ENCODE measurements around the gene MS4A15. TPM values are rescaled to one million over a fixed set of nuclear protein-coding genes. Genes with fewer than 3 reads are reported as not detected.

The MS4A15 gene
- total and polyA plus RNA-seq, 9 of the 15 experiments (the other 6 are each of a cell fraction or from before 2014, with no cell fraction given): not detected

DNA sequence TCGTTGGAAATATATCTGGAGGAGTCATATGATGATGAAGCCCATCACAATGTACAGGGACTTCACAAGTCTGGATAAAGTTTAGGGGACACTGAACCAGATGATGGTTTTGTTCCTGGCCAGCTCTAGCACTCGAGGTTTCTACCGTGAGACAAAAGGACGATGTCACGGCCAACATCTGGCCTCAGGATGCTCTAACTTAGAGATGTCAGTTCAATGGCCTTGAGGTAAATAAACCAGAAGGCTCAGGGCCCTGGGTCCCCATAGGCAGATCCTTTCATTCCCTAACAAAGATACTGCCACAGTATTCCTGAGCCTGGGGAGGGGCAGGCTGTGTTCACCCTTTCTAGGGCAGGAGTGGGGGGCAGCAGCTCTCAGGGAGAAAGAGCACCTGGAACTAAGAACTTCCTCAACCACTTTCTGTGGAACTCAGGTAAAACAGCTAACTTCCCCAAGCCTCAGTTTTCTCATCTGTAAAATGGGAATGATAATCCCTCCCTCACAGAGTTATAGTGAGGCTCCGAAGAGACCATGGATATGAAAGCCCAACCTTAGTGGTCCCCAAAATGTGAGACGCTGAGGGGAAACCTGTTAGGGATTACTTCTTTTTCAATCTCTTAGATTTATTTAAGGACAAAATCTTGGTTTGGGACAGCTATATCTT is 46.7 kb downstream of the MS4A15 start (continued):
- TF ChIP-seq MYBL2 (IDR thresholded peaks at IDR 0.05; ENCODE audit: low read depth): no peak
- no peak for TF ChIP-seq MYBL2 (CRISPR knock-in tag; IDR thresholded peaks at IDR 0.05; ENCODE audit: borderline replicate concordance)
- TF ChIP-seq SMARCA5 (IDR thresholded peaks at IDR 0.05): no peak
- peak; percentile 68 for TF ChIP-seq RBM25 (IDR thresholded peaks at IDR 0.05; ENCODE audit: low read depth, low read length, severe bottlenecking)
- TF ChIP-seq ZZZ3 (IDR thresholded peaks at IDR 0.05): no peak
- TF ChIP-seq KDM1A (IDR thresholded peaks at IDR 0.05): 0 out of 4 replicates have a peak, but pooled peaks of 1 of the 2 experiments have one; percentile 23
- TF ChIP-seq, protein P1, sequence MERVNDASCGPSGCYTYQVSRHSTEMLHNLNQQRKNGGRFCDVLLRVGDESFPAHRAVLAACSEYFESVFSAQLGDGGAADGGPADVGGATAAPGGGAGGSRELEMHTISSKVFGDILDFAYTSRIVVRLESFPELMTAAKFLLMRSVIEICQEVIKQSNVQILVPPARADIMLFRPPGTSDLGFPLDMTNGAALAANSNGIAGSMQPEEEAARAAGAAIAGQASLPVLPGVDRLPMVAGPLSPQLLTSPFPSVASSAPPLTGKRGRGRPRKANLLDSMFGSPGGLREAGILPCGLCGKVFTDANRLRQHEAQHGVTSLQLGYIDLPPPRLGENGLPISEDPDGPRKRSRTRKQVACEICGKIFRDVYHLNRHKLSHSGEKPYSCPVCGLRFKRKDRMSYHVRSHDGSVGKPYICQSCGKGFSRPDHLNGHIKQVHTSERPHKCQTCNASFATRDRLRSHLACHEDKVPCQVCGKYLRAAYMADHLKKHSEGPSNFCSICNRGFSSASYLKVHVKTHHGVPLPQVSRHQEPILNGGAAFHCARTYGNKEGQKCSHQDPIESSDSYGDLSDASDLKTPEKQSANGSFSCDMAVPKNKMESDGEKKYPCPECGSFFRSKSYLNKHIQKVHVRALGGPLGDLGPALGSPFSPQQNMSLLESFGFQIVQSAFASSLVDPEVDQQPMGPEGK (CRISPR knock-in tag; IDR thresholded peaks at IDR 0.05; ENCODE audit: borderline replicate concordance): no peak
- no peak for TF ChIP-seq ILF3 (IDR thresholded peaks at IDR 0.05; ENCODE audit: borderline replicate concordance)

DNA sequence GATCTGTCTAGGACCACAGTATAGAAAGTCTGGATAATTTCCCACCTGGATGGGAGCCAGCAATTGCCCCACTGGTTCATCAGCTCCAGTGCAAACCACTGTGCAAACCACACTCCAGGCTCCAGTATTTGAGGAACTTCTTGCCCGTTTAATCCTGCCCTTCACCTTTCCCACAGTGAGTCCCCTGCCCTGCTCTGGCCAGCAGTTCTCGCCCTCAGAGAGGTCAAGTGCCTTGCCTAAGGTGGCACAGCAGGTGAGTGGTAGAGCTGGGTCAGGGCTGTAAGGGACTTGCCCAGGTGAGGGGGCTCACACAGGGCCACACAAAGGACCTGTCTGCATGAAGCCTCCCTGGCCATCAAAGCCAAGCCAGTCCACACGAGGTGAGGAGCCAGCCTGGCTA is 52.6 kb downstream of the MS4A15 start:
- 0% methylated on average over 3 of the region's 3 CpGs for WGBS (ENCODE audit: insufficient coverage, low coverage, missing lambda C conversion rate)
- ATAC-seq: no peak
- H3K9ac ChIP-seq (ENCODE audit: insufficient read depth in 1 of 2, low read depth in 2 of 2, low read length in 2 of 2): no peak overlapping the region
- POLR2A ChIA-PET: no interaction called here
- no peak for FAIRE-seq
- no peaks in the 10 kb centered on the region for H3K36me3 ChIP-seq (ENCODE audit: control insufficient read depth, insufficient read depth, low read length)
- in situ Hi-C loops (cut with MboI): no loop called here
- H3K9me1 ChIP-seq (ENCODE audit: control insufficient read depth, insufficient read depth, low read length): no peaks in the 10 kb centered on the region
- no peak overlapping the region for H2AFZ ChIP-seq (ENCODE audit: low read depth, low read length)
- CTCF ChIA-PET (ENCODE audit: low intra/inter-chr PET ratio): no interaction called here
- no peaks in the 10 kb centered on the region for H3K4me1 ChIP-seq (replicated peaks in 1 of 2; ENCODE audit: control insufficient read depth in 2 of 2, insufficient read depth in 2 of 2, low read length in 2 of 2)
- TF ChIP-seq NFIC (IDR thresholded peaks at IDR 0.05): peak; percentile 50; the same call in 1 of the 2 replicates
- no peak for TF ChIP-seq ZNF586 (CRISPR knock-in tag; conservative IDR thresholded peaks at IDR 0.05)
- intact Hi-C loops (cut with micrococcal nuclease): no loop called here
- BruUV-seq (replicated peaks): no TSS peak
- no peaks in the 10 kb centered on the region for H3K9me3 ChIP-seq (replicated peaks; ENCODE audit: control insufficient read depth, insufficient read depth, low read depth, low read length)
- H3K4me2 ChIP-seq (ENCODE audit: insufficient read depth, low read length): no peak overlapping the region
- H3K4me3 ChIP-seq: no peak overlapping the region
- DNase-seq (ENCODE audit: extremely low read depth in 1 of 4, low spot score in 3 of 4): no peak
- H3K79me2 ChIP-seq (ENCODE audit: control insufficient read depth, insufficient read depth, low read length): no peaks in the 10 kb centered on the region
- H4K20me1 ChIP-seq (replicated peaks; ENCODE audit: control insufficient read depth, insufficient read depth, low read length): peaks cover 7% of the 10 kb centered on the region; the same call in 1 of the 2 replicates
- H3K27ac ChIP-seq (ENCODE audit: extremely low read depth, low read depth, low read length): no peak overlapping the region
- peaks cover 36 to 63% of the 10 kb centered on the region in 2 experiments; a peak in 4 of 5 replicates for H3K27me3 ChIP-seq (ENCODE audit: control insufficient read depth in 2 of 2, insufficient read depth in 2 of 2, low read length in 2 of 2)

Data from K562 (cell line).